HG03520 (cell line): Measurements from ENCODE around the gene TESPA1.
A peak's percentile ranks its signal among the peaks of the same experiment; 100 is the strongest.
"Not testable (repeated sequence)": the region's sequence is repeated elsewhere in the genome, so short reads cannot be mapped to it uniquely, and the experiment has no call there.

Experiments used
- ATAC-seq: cut with Tn5 transposase; IDR thresholded peaks from one replicate; pipeline ENCODE4 v1.9.1; 2021; ENCODE audit warnings: mild to moderate bottlenecking, moderate library complexity; ENCODE audit not compliant: unreplicated experiment

TESPA1 gene

GRCh38 chr12:54984658-54985376 is at the start of gene TESPA1:
Gene TESPA1, minus strand, starts transcription at chr12:54984762. Its CDS starts 10,200 bp downstream, at chr12:54974562.
- ATAC-seq, result peak; percentile 96

GRCh38 chr12:55034218-55034617 is 49.7 kb upstream of the TESPA1 start:
- ATAC-seq, result no peak

- ATAC-seq, result no peak
Measured at GRCh38 chr12:55025508-55025907, 40.9 kb upstream of the TESPA1 start.

GRCh38 chr12:55024575-55024974 is 40.0 kb upstream of the TESPA1 start:
- no peak for ATAC-seq

GRCh38 chr12:55019784-55020183 is 35.2 kb upstream of the TESPA1 start, which contains the start of gene NEUROD4:
Gene NEUROD4, plus strand, starts transcription at chr12:55019974. Its CDS starts 6,466 bp downstream, at chr12:55026440.
- ATAC-seq, result no peak

GRCh38 chr12:55017416-55017925 is 32.9 kb upstream of the TESPA1 start:
- ATAC-seq, result no peak

- no peak for ATAC-seq
Measured at GRCh38 chr12:55008944-55009585, 24.5 kb upstream of the TESPA1 start.

GRCh38 chr12:55002355-55002754 is 17.8 kb upstream of the TESPA1 start:
- ATAC-seq, result no peak

- ATAC-seq, result no peak
Measured at GRCh38 chr12:55001198-55001868, 16.8 kb upstream of the TESPA1 start.

- ATAC-seq, result no peak
Measured at GRCh38 chr12:54998958-54999510, 14.5 kb upstream of the TESPA1 start.

- no peak for ATAC-seq
Measured at GRCh38 chr12:54997929-54998522, 13.5 kb upstream of the TESPA1 start.

- no peak for ATAC-seq
Measured at GRCh38 chr12:54996205-54996604, 11.6 kb upstream of the TESPA1 start.

GRCh38 chr12:54993181-54993835 is 8.7 kb upstream of the TESPA1 start:
- ATAC-seq, result peak; percentile 47

GRCh38 chr12:54991991-54992375 is 7.4 kb upstream of the TESPA1 start:
- ATAC-seq, result peak; percentile 43

GRCh38 chr12:54991161-54991990 is 6.8 kb upstream of the TESPA1 start:
- peak; percentile 75 for ATAC-seq

- ATAC-seq, result no peak
Measured at GRCh38 chr12:54989829-54990228, 5.3 kb upstream of the TESPA1 start.

- ATAC-seq, result no peak
Measured at GRCh38 chr12:54988402-54989054, 4.0 kb upstream of the TESPA1 start.

- ATAC-seq, result no peak
Measured at GRCh38 chr12:54987611-54988231, 3.2 kb upstream of the TESPA1 start.

GRCh38 chr12:54986773-54987172 is 2.2 kb upstream of the TESPA1 start:
- not testable (repeated sequence) for ATAC-seq
